NCI-H2171 treated with DMSO at 0.1 percent for 48 hours (cell line): ENCODE data around the gene AHRR.
A peak's percentile ranks its signal among the peaks of the same experiment; 100 is the strongest.
"Not testable (repeated sequence)": the region's sequence is repeated elsewhere in the genome, so short reads cannot be mapped to it uniquely, and the experiment has no call there.

Source experiments
- DNase-seq: peaks from one replicate; lab custom pipeline; 2025; lab: John Stamatoyannopoulos, UW

The AHRR gene

GRCh38 chr5:395921-396530, 74.5 kb downstream of the AHRR start:
- DNase-seq, result no peak

- DNase-seq, result peak; percentile 25
These were observed 75.0 kb downstream of the AHRR start for GRCh38 chr5:396531-396961.

DNA sequence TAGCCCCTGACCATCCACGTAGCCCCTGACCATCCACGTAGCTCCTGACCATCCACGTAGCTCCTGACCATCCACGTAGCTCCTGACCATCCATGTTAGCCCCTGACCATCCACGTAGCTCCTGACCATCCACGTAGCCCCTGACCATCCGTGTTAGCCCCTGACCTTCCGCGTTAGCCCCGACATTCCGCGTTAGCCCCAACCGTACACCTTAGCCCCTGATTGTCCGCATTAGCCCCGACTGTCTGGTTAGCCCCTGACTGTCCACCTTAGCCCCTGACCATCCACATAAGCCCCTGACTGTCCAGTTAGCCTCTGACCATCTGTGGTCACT, 76.6 kb downstream of the AHRR start:
- not testable (repeated sequence) for DNase-seq

GRCh38 chr5:398475-399295, 77.2 kb downstream of the AHRR start:
- DNase-seq, result peak; percentile 56

DNA sequence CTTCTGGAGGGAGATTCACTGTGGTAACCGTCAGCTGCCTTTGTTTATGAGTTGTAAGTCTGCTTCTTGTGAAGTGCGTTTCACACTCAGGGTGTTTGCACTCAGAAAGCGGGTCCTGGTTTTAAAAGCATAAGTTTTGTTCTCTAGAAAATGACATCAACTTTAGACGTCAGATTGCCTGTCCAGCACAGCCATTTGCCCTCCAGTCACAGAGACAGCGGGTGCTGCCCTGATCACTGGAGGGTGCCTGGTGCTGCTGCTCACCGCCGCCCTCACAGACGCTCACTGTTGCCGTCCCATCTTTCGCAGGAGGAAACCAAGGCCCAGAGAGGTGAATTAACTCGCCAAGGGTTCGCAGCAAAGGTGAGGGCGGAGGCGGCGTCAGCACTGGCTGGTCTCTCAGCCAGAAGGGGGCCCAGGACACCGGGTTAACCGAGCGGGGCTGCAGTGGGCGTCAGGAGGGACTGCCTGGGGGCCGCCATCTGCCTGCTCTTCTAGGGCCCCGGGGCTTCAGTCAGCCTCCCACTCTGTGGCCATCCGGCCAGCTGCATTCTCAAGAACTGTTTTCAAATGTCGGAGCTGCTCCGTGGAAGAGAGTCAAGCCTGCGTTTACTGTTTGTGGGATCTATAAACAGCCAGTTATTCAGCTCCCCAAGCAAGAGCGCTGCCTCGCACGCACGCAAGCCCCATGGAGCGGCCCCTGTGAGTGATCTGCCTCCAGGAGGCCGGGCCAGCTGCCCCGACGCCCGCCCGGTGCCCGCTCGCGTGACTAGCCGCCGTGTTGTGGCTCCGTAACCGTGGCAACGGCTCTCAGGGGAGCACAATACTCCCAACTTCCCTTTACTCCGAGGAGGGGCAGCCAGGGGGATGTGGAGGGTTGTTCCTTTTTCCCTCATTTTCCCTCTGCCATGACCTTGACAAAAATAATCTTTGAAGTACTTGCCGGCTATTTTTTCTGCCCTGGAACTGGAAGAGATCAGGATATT, 78.1 kb downstream of the AHRR start:
- peak; percentile 99 for DNase-seq

DNA sequence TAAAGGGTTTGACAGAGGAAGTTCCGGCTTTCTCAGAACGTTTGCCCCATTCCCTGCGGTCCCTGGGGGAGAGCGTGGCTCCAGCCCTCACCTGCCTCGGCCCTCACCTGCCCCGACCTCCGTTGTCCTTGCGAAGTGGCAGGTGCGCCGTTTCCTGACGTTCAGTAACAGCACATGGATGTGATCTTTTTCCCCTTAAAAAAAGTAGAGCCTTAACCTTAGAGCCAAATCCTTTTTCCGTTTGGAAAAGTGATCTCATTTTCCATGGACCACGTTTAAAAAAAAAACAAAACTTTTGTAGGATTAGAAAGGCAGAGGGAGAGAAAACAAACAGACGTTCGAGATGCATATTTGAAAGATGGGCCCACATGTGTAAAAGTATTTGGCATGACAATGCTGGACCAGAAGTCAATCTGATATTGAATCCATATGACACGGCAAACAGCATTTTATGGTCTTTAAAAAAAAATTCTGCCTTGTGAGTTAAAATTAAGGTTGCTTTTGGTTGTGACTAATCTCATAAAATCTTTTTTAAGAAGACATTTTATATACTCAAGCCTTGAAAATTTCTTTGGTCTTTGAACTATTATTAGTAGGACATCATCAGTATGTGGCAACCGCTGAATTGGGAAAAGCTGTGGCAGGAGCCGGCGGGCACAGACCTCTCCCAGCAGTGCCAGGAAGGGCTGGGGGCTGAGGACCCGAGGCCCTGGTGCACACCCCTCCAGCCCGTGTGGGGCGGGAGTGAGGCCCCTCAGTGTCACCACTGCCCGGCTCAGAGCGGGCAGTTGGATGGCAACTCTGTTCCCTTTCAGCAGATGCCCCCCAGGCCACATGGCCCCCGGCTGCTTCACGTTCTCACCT, 79.0 kb downstream of the AHRR start:
- no peak for DNase-seq

DNA sequence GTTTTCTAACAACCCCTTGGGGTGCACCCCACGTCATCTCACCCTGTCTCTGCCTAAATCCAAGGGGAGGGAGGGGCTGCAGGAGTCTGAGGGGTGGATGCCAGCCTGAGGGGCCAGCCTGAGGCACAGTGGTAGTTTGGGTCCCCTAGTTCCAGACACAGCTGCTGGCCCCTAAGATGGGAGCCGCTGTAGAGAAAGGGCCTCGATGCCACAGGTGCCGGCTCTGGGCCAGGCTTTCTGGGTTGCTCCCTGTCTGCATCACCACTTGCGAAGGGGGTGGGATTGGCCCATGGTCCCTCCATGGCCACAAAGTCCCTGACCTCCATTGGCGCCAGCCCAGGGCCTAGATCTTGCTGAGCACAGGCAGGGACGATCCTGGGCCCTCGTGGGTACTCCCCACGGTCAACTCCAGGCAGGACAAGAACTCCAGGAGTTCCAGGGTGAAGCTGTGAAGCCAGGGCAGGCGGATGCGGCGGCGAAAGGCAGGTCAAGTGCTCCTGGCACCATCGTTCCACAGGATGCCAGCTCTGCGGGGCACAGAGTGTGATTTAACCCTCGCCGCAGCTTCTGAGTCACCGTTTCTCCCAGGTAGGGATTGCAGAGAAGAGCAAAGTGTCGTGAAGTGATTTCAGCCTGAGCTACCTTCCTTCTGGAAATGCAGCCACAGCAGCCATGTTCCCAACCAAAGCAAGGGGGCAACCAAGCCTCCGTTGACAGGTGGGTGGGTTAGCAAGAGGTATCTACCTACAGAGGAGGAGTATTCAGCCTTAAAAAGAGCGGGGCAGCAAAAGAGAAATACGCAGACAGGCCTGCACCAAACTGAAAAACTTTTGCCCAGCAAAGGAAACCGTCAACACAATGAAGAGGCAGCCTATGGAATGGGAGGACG, 79.9 kb downstream of the AHRR start:
- DNase-seq, result no peak

DNA sequence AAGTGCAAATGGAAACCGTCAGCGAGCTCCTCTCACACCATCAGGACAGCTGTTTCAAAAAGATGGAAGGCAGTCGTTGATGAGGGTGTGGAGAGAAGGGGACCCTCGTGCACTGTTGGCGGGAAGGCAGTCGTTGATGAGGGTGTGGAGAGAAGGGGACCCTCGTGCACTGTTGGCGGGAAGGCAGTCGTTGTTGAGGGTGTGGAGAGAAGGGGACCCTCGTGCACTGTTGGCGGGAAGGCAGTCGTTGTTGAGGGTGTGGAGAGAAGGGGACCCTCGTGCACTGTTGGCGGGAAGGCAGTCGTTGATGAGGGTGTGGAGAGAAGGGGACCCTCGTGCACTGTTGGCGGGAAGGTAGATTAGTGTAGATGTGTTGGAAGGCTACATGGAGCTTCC, 80.7 kb downstream of the AHRR start:
- DNase-seq, result not testable (repeated sequence)

GRCh38 chr5:402615-403359, 81.3 kb downstream of the AHRR start:
- DNase-seq, result no peak

DNA sequence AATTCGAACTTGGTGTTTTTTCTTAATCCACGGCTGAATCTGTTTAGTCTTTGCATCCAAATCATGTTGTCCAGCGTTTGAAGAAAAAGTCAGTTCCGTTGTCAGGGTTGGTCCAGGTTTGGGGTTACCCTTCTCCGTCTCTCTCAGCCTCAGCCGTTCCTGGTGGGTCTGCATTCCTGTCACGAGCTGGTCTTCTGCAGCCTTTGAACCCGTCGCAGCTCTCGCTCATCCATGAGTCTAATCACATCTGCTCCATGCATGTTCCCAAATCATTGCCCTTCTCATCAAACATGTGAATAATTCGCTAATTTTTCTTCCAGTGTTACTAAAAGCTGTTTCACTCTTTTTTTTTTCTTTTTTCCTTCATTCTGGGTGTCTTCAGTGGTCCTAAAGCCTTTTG, 82.5 kb downstream of the AHRR start:
- DNase-seq, result no peak

DNA sequence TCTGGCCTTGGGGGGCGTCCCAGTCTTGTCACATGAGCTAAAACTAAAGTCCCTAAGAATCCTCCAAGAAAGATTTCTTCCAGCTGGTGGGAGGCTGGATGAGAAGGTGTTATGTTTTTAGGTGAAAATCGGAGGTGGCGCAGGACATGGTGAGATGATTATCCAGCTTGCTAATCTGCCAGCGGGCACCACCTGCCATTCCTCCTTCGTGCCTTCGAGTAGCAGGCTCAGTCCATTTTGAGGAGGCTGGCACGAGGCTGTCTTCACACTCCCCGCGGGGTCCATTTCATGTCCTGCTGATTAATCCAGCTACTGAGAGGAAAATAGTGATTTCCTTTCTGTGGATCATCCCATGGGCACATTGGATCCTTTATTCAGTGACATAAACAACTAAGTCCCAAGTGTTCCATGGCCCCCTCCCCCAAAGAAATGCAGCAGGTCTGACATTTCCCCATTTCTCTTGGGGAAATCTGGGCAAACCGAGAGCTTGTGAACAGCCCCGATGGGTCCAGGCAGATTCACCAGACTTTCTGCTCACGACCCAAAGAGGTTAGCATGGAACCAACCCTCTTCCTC, 83.2 kb downstream of the AHRR start:
- DNase-seq, result no peak

DNA sequence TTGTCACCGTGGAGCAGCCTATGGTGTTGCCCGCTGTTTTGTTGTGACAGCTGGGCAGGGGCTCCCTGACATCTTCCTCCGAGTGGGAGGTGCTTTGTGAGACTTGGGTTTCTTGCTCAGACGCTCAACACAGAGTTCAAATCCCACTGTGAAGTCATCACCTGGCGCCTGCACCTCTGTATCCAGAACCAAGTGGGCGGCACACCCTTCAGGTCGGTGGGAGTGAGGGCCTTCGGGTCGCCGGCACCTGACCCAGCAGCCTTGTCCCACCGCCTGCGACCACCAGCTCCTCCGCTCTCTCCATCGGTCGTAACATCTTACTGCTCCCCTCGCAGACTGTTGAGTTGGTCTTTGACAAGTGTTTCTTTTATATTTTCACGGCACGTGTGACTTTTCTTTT, 83.9 kb downstream of the AHRR start:
- peak; percentile 23 for DNase-seq

DNA sequence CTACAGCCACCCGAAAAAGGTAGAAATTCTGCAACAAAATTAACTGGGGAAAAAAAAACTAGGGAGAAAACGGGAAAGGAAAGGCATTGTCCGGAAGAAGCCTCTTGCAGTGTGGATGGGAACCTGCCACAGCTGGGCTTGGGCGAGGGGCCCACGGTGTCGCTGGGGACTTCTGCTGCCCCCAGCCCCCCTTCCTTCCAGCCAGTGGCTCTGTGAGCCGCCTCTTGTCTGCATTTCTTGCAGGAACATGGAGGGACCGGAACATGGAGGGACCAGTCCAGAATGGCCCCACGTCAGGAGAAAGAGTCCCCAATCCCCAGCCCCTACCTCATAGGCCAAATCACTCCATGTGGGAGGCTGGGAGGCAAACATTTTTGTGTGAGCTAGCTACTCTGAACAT, 84.5 kb downstream of the AHRR start:
- DNase-seq, result no peak

DNA sequence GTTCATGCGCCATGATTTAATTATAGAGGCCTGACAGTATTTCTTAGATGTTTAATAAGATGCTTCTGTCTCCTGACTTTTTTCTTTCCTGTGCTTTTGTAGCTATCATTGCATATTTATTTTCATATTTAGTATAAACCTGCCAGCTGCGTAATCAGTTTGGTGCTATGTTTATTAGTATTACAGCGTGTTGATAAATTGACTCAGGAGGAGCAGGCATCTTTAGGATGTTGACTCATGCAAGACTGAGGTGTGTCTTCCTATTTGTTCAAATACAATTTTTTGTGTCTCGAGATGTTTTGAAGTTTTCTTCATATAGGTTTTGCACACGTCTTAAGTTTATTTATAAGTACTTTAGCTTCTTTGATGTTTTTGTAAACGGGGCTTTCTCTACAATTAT, 85.5 kb downstream of the AHRR start:
- peak; percentile 19 for DNase-seq

- DNase-seq, result no peak
These were observed 86.3 kb downstream of the AHRR start for GRCh38 chr5:407801-408268.

DNA sequence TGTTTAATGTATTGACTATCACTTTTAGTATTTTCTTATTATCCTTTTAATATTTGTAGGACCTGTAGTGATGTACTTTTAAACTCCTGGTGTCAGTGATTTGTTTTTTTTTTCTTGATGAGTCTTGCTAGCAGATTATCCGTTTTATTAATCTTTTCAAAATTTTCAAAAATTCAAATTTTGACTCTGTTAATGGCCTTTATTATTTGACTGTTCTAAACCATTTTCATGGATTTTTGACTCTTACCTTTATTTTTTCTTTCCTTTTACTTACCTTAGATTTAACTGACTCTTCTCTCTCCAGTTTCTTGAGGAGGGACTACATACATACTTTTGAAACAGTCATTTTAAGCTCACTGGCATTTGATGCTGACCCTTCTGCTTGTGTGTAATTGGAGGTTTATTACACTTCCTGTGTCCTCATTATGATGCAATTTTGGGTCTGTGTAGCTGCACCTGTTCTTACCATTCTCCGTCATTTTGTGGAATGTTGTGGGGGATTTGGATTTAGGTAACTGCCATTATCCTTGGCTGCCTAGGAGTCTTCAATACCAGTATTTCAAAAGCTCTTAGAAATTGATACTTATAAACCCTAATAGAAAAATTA, 89.5 kb downstream of the AHRR start:
- no peak for DNase-seq

- no peak for DNase-seq
These were observed 90.2 kb downstream of the AHRR start for GRCh38 chr5:411728-412127.

DNA sequence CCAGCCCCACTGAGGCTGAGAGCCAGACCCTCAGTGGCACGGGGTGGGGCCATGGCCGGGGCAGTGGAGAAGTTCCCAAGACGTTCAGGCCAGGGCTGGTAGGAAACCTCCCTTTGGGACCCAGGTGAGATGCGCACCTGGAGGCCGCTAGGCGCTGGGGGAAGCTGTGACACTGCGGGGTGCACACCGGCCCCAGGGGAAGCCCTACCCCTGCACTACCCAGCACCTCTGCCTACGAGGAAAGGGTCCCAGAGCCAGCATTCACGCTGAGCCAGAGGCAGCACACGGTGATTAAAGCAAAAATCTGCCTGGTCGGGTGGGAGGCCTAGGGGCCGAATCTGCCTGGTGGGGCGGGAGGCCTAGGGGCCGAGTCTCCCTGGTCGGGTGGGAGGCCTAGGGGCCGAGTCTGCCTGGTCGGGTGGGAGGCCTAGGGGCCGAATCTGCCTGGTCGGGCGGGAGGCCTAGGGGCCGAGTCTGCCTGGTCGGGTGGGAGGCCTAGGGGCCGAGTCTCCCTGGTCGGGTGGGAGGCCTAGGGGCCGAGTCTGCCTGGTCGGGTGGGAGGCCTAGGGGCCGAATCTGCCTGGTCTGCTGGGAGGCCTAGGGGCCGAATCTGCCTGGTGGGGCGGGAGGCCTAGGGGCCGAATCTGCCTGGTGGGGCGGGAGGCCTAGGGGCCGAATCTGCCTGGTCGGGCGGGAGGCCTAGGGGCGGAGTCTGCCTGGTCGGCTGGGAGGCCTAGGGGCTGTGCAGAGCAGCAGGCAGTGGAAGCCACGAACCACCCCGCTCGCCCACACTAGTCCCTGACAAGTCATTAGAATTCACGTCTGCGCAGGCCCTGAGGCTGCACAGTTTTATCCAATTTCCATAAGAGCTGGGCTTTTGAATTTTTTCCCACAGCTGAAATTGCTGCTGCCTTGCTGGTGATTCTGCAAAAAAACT, 93.7 kb downstream of the AHRR start:
- not testable (repeated sequence) for DNase-seq
